ENCODE measurements around the gene LRRC39. TPM values are rescaled to one million over a fixed set of nuclear protein-coding genes. Genes with fewer than 3 reads are reported as not detected.
"Not testable (repeated sequence)": the region's sequence is repeated elsewhere in the genome, so short reads cannot be mapped to it uniquely, and the experiment has no call there.

Gene LRRC39
- under 1 TPM; 0.68 to 0.82 TPM for total RNA-seq

DNA sequence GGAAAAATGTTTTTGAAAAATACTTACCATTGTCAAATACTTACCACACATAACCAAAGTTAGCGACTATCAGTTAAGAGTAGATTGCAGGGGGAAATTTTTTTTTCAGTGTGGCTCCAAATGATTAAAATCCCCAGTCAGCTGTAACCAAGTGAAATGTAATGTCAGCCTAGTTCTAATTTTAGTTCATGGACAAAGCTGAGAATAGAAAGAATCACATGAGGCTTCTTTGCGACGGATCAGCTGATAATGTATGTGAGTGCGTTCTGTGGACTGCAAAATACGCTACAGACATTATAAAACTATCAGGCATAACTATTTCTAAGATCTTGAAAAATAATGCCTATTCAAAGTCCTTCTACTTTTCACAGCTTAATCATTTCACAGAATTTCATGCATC, at the start of gene LRRC39:
Gene LRRC39, minus strand, starts transcription at position 166 of the 400 bp plus-strand sequence. CDS start 9,740 bp downstream, outside the sequence.
- Mint-ChIP-seq H3K27ac (no peak within 1 kb of the TSS), H3K4me3 (no peak within 1 kb of the TSS), H3K27me3 (peaks cover 4% of the 10 kb centered on the region), H3K4me1 (no peaks in the 10 kb centered on the region), H3K9me3 (ENCODE audit: low read depth) (no peaks in the 10 kb centered on the region), H3K36me3 (no peaks in the 10 kb centered on the region)
- no peak for ATAC-seq
- DNase-seq = no peak
- CTCF ChIA-PET = no interaction called here

DNA sequence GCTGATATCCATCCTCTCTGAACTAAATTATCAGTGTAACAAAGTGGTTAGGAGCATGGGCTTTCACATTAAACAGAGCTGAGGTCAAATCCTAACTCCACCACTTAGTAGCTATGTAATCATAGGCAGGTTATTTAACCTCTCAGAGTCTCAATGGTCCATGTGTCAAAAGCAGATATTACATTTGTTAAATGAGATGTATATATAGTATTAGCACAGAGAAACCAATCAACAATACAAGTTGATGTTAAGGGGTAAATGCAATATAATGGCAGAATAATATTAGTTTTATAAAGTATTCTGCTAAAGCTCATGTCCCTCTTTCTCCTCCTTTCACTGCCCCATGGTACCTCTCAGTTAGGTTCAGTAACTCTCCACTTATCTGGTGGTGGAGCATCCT, 44.4 kb upstream of the LRRC39 start:
- CTCF ChIA-PET = interaction anchor here (1.6 kb wide), 1 partner anchor 28 kb away, joined by 3 read pairs; the partner anchor contains the start of gene DBT

DNA sequence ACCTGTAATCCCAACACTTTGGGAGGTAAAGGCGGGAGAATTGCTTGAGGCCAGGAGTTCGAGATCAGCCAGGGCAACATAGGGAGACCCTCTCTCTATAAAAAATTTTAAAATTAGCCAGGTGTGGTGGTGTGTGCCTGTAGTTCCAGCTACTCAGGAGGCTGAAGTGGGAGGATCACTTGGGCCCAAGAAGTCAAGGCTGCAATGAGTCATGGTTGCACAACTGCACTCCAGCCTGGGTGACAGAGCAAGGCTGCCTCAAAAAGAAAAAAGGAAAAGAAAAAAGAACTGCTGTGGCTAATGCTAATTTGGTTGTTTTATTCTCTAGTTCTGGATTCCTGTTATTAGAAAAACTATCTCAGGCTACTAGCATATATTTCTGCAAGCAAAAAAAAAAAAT, 41.8 kb upstream of the LRRC39 start:
- no peak for ATAC-seq
- CTCF ChIA-PET = no interaction called here
- Mint-ChIP-seq H3K27me3 (no peaks in the 10 kb centered on the region), H3K9me3 (ENCODE audit: low read depth) (no peaks in the 10 kb centered on the region), H3K27ac (no peak overlapping the region), H3K4me1 (peaks cover 11% of the 10 kb centered on the region), H3K4me3 (no peak overlapping the region), H3K36me3 (peaks cover 37% of the 10 kb centered on the region)
- no peak for DNase-seq

More for the DNA sequence above, 44.4 kb upstream of the LRRC39 start:
- peaks cover 33% of the 10 kb centered on the region for H3K36me3 Mint-ChIP-seq
- H3K4me3 Mint-ChIP-seq = no peak overlapping the region
- ATAC-seq (no peak), DNase-seq (no peak)
- no peaks in the 10 kb centered on the region for H3K9me3 Mint-ChIP-seq (ENCODE audit: low read depth)
- peaks cover 11% of the 10 kb centered on the region for H3K4me1 Mint-ChIP-seq
- no peaks in the 10 kb centered on the region for H3K27me3 Mint-ChIP-seq
- H3K27ac Mint-ChIP-seq = no peak overlapping the region

DNA sequence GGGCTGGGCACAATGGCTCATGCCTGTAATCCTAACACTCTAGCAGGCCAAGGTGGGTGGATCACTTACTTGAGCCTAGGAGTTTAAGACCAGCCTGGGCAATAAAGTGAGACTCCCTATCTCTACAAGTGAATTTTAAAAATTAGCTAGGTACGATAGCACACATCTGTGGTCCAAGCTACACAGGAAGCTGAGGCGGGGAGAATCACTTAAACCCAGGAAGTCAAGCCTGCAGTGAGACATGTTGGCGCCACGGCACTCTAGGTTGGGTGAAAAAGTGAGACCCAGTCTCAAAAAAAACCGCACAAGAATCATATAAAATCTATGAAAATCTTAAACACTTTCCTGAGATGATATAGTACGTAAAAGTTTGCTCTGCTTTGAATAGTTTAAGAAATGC, 41.4 kb upstream of the LRRC39 start:
- H3K27ac Mint-ChIP-seq = no peak overlapping the region
- DNase-seq = no peak
- H3K4me1 Mint-ChIP-seq = peaks cover 11% of the 10 kb centered on the region
- ATAC-seq = no peak
- no peak overlapping the region for H3K4me3 Mint-ChIP-seq
- H3K27me3 Mint-ChIP-seq = no peaks in the 10 kb centered on the region
- CTCF ChIA-PET = interaction anchor here (1.0 kb wide), 1 partner anchor 47 kb away, joined by 3 read pairs; no protein-coding TSS in a partner anchor
- H3K9me3 Mint-ChIP-seq (ENCODE audit: low read depth) = no peaks in the 10 kb centered on the region
- H3K36me3 Mint-ChIP-seq = peaks cover 38% of the 10 kb centered on the region

DNA sequence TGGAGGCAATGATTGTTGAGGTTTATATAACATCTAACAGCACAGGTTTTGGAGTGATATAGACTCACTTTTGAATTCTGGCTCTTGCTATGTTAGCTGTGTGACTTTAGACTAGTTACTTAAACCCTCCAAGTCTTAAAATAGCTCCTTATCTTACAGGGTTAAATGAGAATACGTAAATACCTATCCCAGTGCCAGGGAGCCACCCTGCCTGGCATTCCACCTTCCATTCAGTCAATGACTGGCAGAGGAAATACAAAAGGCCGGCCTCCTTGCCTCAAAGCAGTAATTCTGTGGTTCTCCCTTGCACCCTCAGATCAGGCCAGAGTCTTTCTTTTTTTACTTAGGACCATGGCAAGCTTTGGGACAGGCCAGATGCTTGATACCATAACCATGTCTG, 39.8 kb upstream of the LRRC39 start:
- DNase-seq = no peak
- CTCF ChIA-PET = interaction anchor here (1.2 kb wide), 1 partner anchor 87 kb away, joined by 3 read pairs; no protein-coding TSS in a partner anchor
- Mint-ChIP-seq H3K27ac (no peak overlapping the region), H3K9me3 (ENCODE audit: low read depth) (no peaks in the 10 kb centered on the region), H3K4me3 (no peak overlapping the region), H3K36me3 (peaks cover 38% of the 10 kb centered on the region), H3K4me1 (peaks cover 7% of the 10 kb centered on the region), H3K27me3 (no peaks in the 10 kb centered on the region)
- ATAC-seq = no peak

DNA sequence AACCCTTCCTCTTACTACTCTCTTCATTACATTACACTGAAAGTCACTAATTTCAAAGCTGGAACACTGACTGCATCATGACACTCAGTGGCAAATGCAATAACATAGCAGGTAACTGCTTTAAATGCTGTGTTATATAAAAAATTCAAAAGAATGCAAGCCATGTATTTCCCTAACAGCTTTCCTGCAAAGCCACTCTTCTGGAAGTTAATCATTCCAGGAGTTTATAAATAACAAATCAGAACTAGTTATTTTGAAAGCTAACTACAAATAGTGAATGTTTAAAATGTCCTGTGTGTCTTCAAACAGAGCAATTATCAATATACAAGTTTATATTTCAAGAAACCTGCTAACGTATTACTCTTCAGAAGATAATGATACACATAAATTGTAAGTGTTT, 37.0 kb upstream of the LRRC39 start:
- DNase-seq (no peak), ATAC-seq (no peak)
- Mint-ChIP-seq H3K36me3 (peaks cover 35% of the 10 kb centered on the region), H3K4me3 (no peak overlapping the region), H3K27ac (no peak overlapping the region), H3K27me3 (no peaks in the 10 kb centered on the region), H3K4me1 (peaks cover 7% of the 10 kb centered on the region), H3K9me3 (ENCODE audit: low read depth) (no peaks in the 10 kb centered on the region)
- CTCF ChIA-PET = interaction anchor here (0.5 to 0.8 kb wide), 2 partner anchors 27 to 30 kb away, joined by 3 read pairs; no protein-coding TSS in a partner anchor

DNA sequence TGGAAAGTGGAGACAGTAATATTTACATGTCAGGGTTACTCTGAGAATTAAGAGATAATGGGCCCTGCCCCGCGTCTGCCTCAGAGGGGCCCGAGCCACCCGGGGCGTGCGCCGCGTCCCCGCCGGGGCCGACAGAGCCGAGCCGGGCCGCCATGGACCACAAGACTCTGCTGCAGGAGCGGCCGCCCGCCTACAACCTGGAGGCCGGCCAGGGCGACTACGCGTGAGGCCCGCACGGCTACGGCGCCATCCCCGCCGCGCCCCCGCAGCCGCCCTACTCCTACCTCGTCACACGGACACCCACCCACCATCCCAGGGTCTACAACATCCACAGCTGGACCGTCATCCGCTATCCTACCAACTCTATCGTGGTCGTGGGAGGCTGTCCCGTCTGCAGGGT, 35.1 kb upstream of the LRRC39 start:
- H3K27ac Mint-ChIP-seq = no peak overlapping the region
- H3K4me1 Mint-ChIP-seq = no peaks in the 10 kb centered on the region
- CTCF ChIA-PET = interaction anchor here (1.2 kb wide), 1 partner anchor 342 kb away, joined by 3 read pairs; no protein-coding TSS in a partner anchor
- H3K36me3 Mint-ChIP-seq = peaks cover 26% of the 10 kb centered on the region
- ATAC-seq (no peak), DNase-seq (no peak)
- no peak overlapping the region for H3K4me3 Mint-ChIP-seq
- H3K27me3 Mint-ChIP-seq = no peaks in the 10 kb centered on the region
- no peaks in the 10 kb centered on the region for H3K9me3 Mint-ChIP-seq (ENCODE audit: low read depth)

DNA sequence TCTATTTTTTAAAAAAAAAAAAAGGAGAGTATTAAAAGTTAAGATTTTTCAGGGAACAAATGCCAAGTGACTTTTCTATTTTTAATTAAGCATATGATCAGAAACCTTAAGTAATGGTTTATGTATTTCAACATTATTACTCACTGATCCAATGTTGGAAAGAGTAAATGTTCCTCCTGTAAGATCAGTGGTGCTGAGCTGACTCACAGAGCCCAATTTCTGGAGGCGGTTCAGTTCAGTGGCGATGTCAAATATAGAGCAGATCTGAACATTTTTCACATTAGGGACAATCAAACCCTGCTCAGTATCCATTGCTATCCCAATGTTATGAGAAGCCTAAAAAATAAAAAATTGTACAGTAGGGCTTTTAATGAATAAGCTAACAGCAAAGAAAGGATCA, 28.2 kb upstream of the LRRC39 start:
- H3K36me3 Mint-ChIP-seq = peaks cover 57% of the 10 kb centered on the region
- CTCF ChIA-PET = no interaction called here

DNA sequence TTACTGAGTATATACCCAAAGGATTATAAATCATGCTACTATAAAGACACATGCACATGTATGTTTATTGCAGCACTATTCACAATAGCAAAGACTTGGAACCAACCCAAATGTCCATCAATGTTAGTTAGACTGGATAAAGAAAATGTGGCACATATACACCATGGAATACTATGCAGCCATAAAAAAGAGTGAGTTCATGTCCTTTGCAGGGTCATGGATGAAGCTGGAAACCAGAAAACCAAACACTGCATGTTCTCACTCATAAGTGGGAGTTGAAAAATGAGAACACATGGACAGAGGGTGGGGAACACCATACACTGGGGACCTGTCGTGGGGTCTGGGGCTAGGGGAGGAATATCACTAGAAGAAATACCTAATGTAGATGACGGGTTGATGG, 27.5 kb upstream of the LRRC39 start:
- H3K9me3 Mint-ChIP-seq (ENCODE audit: low read depth) = peaks cover 11% of the 10 kb centered on the region
- H3K27me3 Mint-ChIP-seq, CTCF ChIA-PET, H3K4me1 Mint-ChIP-seq, H3K27ac Mint-ChIP-seq, ATAC-seq, DNase-seq, H3K4me3 Mint-ChIP-seq: not testable (repeated sequence)
- peaks cover 63% of the 10 kb centered on the region for H3K36me3 Mint-ChIP-seq

More for the DNA sequence above, 28.2 kb upstream of the LRRC39 start:
- ATAC-seq (no peak), DNase-seq (no peak)
- no peaks in the 10 kb centered on the region for H3K4me1 Mint-ChIP-seq
- H3K27ac Mint-ChIP-seq = no peak overlapping the region
- peaks cover 11% of the 10 kb centered on the region for H3K9me3 Mint-ChIP-seq (ENCODE audit: low read depth)
- no peaks in the 10 kb centered on the region for H3K27me3 Mint-ChIP-seq
- H3K4me3 Mint-ChIP-seq = no peak overlapping the region

DNA sequence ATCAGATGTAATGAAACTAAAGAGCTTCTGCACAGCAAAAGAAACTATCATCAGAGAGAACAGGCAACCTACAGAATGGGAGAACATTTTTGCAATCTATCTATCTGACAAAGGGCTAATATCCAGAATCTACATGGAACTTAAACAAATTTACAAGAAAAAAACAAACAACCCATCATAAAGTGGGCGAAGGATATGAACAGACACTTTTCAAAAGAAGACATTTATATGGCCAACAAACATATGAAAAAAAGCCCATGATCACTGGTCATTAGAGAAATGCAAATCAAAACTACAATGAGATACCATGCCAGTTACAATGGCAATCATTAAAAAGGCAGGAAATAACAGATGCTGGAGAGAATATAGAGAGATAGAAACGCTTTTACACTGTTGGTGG, 27.0 kb upstream of the LRRC39 start:
- not testable (repeated sequence) for ATAC-seq, H3K4me3 Mint-ChIP-seq, H3K4me1 Mint-ChIP-seq

DNA sequence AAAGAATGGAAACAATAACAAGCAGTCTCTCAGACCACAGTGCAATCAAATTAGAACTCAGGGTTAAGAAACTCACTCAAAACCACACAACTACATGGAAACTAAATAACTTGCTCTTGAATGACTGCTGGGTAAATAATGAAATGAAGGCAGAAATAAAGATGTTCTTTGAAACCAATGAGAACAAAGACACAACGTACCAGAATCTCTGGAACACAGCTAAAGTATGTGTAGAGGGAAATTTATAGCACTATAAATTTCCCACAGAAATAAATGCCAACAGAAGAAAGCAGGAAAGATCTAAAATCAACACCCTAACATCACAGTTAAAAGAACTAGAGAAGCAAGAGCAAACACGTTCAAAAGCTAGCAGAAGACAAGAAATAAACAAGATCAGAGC, 24.6 kb upstream of the LRRC39 start:
- H3K4me3 Mint-ChIP-seq, H3K27me3 Mint-ChIP-seq, CTCF ChIA-PET, DNase-seq, H3K4me1 Mint-ChIP-seq, H3K27ac Mint-ChIP-seq, ATAC-seq: not testable (repeated sequence)
- peaks cover 74% of the 10 kb centered on the region for H3K36me3 Mint-ChIP-seq
- H3K9me3 Mint-ChIP-seq (ENCODE audit: low read depth) = peaks cover 11% of the 10 kb centered on the region

More for the DNA sequence above, 27.0 kb upstream of the LRRC39 start:
- peaks cover 65% of the 10 kb centered on the region for H3K36me3 Mint-ChIP-seq
- H3K9me3 Mint-ChIP-seq (ENCODE audit: low read depth) = peaks cover 11% of the 10 kb centered on the region
- CTCF ChIA-PET, H3K27me3 Mint-ChIP-seq, H3K27ac Mint-ChIP-seq, DNase-seq: not testable (repeated sequence)

DNA sequence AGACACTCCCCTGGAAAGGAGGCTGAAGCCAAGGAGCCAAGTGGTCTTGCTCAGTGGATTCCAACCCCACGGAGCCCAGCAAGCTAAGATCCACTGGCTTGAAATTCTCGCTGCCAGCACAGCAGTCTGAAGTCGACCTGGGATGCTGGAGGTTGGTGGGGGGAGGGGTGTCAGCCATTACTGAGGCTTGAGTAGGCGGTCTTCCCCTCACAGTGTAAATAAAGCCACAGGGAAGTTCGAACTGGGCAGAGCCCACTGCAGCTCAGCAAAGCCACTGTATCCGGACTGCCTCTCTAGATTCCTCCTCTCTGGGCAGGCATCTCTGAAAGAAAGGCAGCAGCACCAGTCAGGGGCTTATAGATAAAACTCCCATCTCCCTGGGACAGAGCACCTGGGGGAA, 22.0 kb upstream of the LRRC39 start:
- not testable (repeated sequence) for H3K27me3 Mint-ChIP-seq

DNA sequence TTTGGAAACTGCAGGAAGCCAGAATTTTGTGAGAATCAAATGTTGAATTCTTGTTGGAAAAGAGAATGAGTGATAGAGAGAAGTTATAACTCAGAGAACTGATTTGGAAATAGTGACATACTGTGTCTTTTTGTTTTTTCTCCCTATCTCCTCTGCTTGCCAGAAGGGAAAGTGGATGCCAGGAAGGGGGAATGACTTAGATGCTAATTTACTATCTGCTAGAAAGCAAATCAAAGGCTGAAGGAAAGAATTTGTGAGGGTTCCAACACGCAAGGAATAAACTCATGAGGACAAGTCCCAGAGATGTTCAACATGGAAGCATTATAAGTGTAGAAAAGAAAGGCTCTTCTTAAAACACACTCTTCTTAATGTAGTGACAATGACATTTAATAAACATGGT, 20.5 kb upstream of the LRRC39 start:
- Mint-ChIP-seq H3K4me3 (no peak overlapping the region), H3K36me3 (peaks cover 58% of the 10 kb centered on the region), H3K4me1 (no peaks in the 10 kb centered on the region), H3K27me3 (no peaks in the 10 kb centered on the region), H3K9me3 (ENCODE audit: low read depth) (peaks cover 3% of the 10 kb centered on the region), H3K27ac (no peak overlapping the region)
- ATAC-seq (no peak), DNase-seq (no peak)
- CTCF ChIA-PET = no interaction called here

More for the DNA sequence above, 22.0 kb upstream of the LRRC39 start:
- CTCF ChIA-PET; H3K4me3 Mint-ChIP-seq; H3K4me1 Mint-ChIP-seq; H3K9me3 Mint-ChIP-seq (ENCODE audit: low read depth); ATAC-seq; DNase-seq; H3K27ac Mint-ChIP-seq: not testable (repeated sequence)
- peaks cover 72% of the 10 kb centered on the region for H3K36me3 Mint-ChIP-seq

DNA sequence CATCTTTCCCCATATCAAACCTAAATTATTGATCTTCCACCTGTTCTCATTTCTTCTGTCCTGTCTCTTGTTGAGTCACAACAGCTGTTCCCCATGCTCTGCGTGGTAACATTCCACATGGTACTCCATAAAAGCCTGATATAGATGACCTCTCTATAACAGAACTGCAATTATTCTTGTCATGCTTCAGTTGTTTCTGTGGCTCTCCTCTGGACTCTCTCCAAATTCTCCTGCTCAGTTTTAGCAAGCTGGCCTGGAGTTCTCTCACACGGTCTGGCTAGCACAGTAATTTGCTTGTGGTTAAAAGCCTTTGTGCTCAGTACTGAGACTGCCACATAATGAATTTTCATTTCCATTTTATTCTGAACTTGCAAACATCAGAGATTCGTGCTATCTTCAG, 10.6 kb upstream of the LRRC39 start:
- peaks cover 14% of the 10 kb centered on the region for H3K36me3 Mint-ChIP-seq
- H3K27me3 Mint-ChIP-seq = no peaks in the 10 kb centered on the region
- ATAC-seq (no peak), DNase-seq (no peak)
- H3K4me1 Mint-ChIP-seq = no peaks in the 10 kb centered on the region
- no peak overlapping the region for H3K4me3 Mint-ChIP-seq
- no peak overlapping the region for H3K27ac Mint-ChIP-seq
- CTCF ChIA-PET = interaction anchor here (1.0 kb wide), 1 partner anchor 26 kb away, joined by 3 read pairs; no protein-coding TSS in a partner anchor
- no peaks in the 10 kb centered on the region for H3K9me3 Mint-ChIP-seq (ENCODE audit: low read depth)
